HG03571 (cell line): ENCODE results near the gene RIPOR2.
"Not testable (repeated sequence)": the region's sequence is repeated elsewhere in the genome, so short reads cannot be mapped to it uniquely, and the experiment has no call there.

ENCODE experiments used
- ATAC-seq: cut with Tn5 transposase; IDR thresholded peaks from one replicate; pipeline ENCODE4 v1.9.1; 2021; ENCODE audit not compliant: unreplicated experiment

The RIPOR2 gene

GRCh38 chr6:24766680-24767462 lies 168.9 kb downstream of the RIPOR2 start:
- no peak for ATAC-seq

GRCh38 chr6:24765968-24766367 lies 169.8 kb downstream of the RIPOR2 start:
- ATAC-seq, result not testable (repeated sequence)

GRCh38 chr6:24764833-24765828 lies 170.6 kb downstream of the RIPOR2 start:
- not testable (repeated sequence) for ATAC-seq

- ATAC-seq, result no peak
These were observed 172.2 kb downstream of the RIPOR2 start for GRCh38 chr6:24763578-24763977.

GRCh38 chr6:24761851-24762250 lies 173.9 kb downstream of the RIPOR2 start:
- no peak for ATAC-seq

GRCh38 chr6:24761193-24761835 lies 174.4 kb downstream of the RIPOR2 start:
- no peak for ATAC-seq

GRCh38 chr6:24760210-24760609 lies 175.6 kb downstream of the RIPOR2 start:
- ATAC-seq, result no peak

GRCh38 chr6:24759718-24760117 lies 176.0 kb downstream of the RIPOR2 start:
- no peak for ATAC-seq

- ATAC-seq, result no peak
These were observed 178.1 kb downstream of the RIPOR2 start for GRCh38 chr6:24757611-24758010.

GRCh38 chr6:24755279-24755678 lies 180.5 kb downstream of the RIPOR2 start:
- ATAC-seq, result no peak

GRCh38 chr6:24754378-24754777 lies 181.4 kb downstream of the RIPOR2 start:
- ATAC-seq, result not testable (repeated sequence)
